HepG2 (cell line): ENCODE measurements around the gene SMYD2. TPM values are rescaled to one million over a fixed set of nuclear protein-coding genes. Genes with fewer than 3 reads are reported as not detected.

Source experiments
- ARID5B ChIP-seq: IDR thresholded peaks from 2 replicates; pipeline ENCODE4 v1.4.0; 2020; ENCODE audit warnings: mild to moderate bottlenecking, missing genetic modification reagents
- ARNTL ChIP-seq: sonication (generic); formaldehyde crosslinking; IDR thresholded peaks from 2 replicates; pipeline ENCODE4 v1.4.0; 2020; ENCODE audit warnings: mild to moderate bottlenecking, missing genetic modification reagents
- ATF1 ChIP-seq: IDR thresholded peaks from 2 replicates; pipeline ENCODE4 v1.6.1; 2016; ENCODE audit warnings: mild to moderate bottlenecking, control low read depth
- CSRNP2 ChIP-seq: sonication (generic); formaldehyde crosslinking; conservative IDR thresholded peaks from 2 replicates; pipeline ENCODE4 v1.8.0; 2022; ENCODE audit warnings: low read depth, missing genetic modification reagents
- FIP1L1 ChIP-seq: fragments of 200-400 bp; formaldehyde crosslinking; IDR thresholded peaks from 2 replicates; pipeline ENCODE4 v1.6.1; 2018; ENCODE audit warnings: low read depth, mild to moderate bottlenecking, low read length, moderate library complexity, borderline replicate concordance; ENCODE audit not compliant: insufficient read depth
- HOXA7 ChIP-seq: sonication (generic); formaldehyde crosslinking; IDR thresholded peaks from 2 replicates; pipeline ENCODE4 v1.8.1; 2022; ENCODE audit warnings: mild to moderate bottlenecking, missing genetic modification reagents, moderate library complexity
- KLF13 ChIP-seq: sonication (generic); formaldehyde crosslinking; IDR thresholded peaks from 2 replicates; pipeline ENCODE4 v1.4.0; 2020; ENCODE audit warnings: mild to moderate bottlenecking, missing genetic modification reagents
- NBN ChIP-seq: fragments of 450-650 bp; conservative IDR thresholded peaks from 2 replicates; pipeline ENCODE4 v1.6.1; 2017
- NFE2L1 ChIP-seq: sonication (generic); formaldehyde crosslinking; IDR thresholded peaks from 2 replicates; pipeline ENCODE4 v1.4.0; 2020; ENCODE audit warnings: missing genetic modification reagents, mild to moderate bottlenecking, borderline replicate concordance
- NFIB ChIP-seq: sonication (generic); formaldehyde crosslinking; IDR thresholded peaks from 2 replicates; pipeline ENCODE4 v1.9.0; 2021; ENCODE audit warnings: missing genetic modification reagents, mild to moderate bottlenecking, borderline replicate concordance
- PBX3 ChIP-seq: sonication (generic); formaldehyde crosslinking; IDR thresholded peaks from 2 replicates; pipeline ENCODE4 v1.8.1; 2023; ENCODE audit warnings: missing genetic modification reagents, inconsistent platforms, borderline replicate concordance
- PLRG1 ChIP-seq: fragments of 450-650 bp; conservative IDR thresholded peaks from 2 replicates; pipeline ENCODE4 v1.6.1; 2016
- RBAK ChIP-seq: sonication (generic); formaldehyde crosslinking; IDR thresholded peaks from 2 replicates; pipeline ENCODE4 v1.5.1; 2020; ENCODE audit warnings: mild to moderate bottlenecking, missing genetic modification reagents
- RBM22 ChIP-seq: fragments of 200-400 bp; formaldehyde crosslinking; optimal IDR thresholded peaks from 2 replicates; pipeline ENCODE3; 2017; ENCODE audit warnings: mild to moderate bottlenecking, low read length, moderate library complexity
- RCOR2 ChIP-seq: IDR thresholded peaks from 2 replicates; pipeline ENCODE4 v1.6.1; 2016; ENCODE audit warnings: missing biosample characterization, missing genetic modification reagents
- RXRB ChIP-seq: IDR thresholded peaks from 2 replicates; pipeline ENCODE4 v1.6.1; 2016; ENCODE audit warnings: borderline replicate concordance, missing genetic modification reagents, missing compliant biosample characterization
- SSRP1 ChIP-seq: IDR thresholded peaks from 2 replicates; pipeline ENCODE4 v1.6.1; 2016; ENCODE audit warnings: control low read depth
- TIGD3 ChIP-seq: sonication (generic); formaldehyde crosslinking; IDR thresholded peaks from 2 replicates; pipeline ENCODE4 v1.5.1; 2020; ENCODE audit warnings: mild to moderate bottlenecking, missing genetic modification reagents, borderline replicate concordance
- ZFP90 ChIP-seq: sonication (generic); formaldehyde crosslinking; IDR thresholded peaks from 2 replicates; pipeline ENCODE4 v1.8.0; 2022; ENCODE audit warnings: missing genetic modification reagents, mild to moderate bottlenecking, inconsistent platforms, borderline replicate concordance
- ZMAT3 ChIP-seq: sonication (generic); formaldehyde crosslinking; conservative IDR thresholded peaks from 2 replicates; pipeline ENCODE4 v1.7.0; 2021; ENCODE audit warnings: missing genetic modification reagents
- ZNF136 ChIP-seq: sonication (generic); formaldehyde crosslinking; IDR thresholded peaks from 2 replicates; pipeline ENCODE4 v1.8.1; 2022; ENCODE audit warnings: low read depth, mild to moderate bottlenecking, moderate library complexity, missing genetic modification reagents
- ZNF891 ChIP-seq: sonication (generic); formaldehyde crosslinking; IDR thresholded peaks from 2 replicates; pipeline ENCODE4 v1.5.0; 2020; ENCODE audit warnings: mild to moderate bottlenecking, missing genetic modification reagents
- polyA plus RNA-seq, 8 experiments: library from polyadenylated mRNA; depleted of rRNA in 3 of 8; stranded (reverse) in 7 of 8; unstranded in 1 of 8; fragments of >200 nt; fragmentation: Illumina TruSeq in 4 of 8; extraction: Trizol in 4 of 8; gene quantifications; 2 replicates each; pipeline versions ENCODE4 v1.2.1 to v1.2.3, GENCODE V29; 2011 to 2016; ENCODE audit warnings: low read depth in 4 of 8, missing spikeins in 1 of 8, mixed read lengths in 1 of 8; ENCODE audit not compliant: insufficient read depth in 1 of 8
- total RNA-seq, 5 experiments: library from RNA; depleted of rRNA; stranded (reverse); fragments of >200 nt; fragmentation: Illumina TruSeq; extraction: Trizol; gene quantifications; 2 replicates each; pipeline ENCODE4 v1.2.3, GENCODE V29; 2016; ENCODE audit warnings: low read depth in 1 of 5

SMYD2 gene
- total and polyA plus RNA-seq, 2 of the 13 experiments (the other 11 are each of a cell fraction or from before 2014, with no cell fraction given) = 72.7 to 139 TPM

GRCh38 chr1:214318956-214319736 lies 38.2 kb downstream of the SMYD2 start (continued):
- TF ChIP-seq CSRNP2 (CRISPR knock-in tag) (no peak), FIP1L1 (no peak), KLF13 (no peak), NFIB (no peak), RCOR2 (CRISPR knock-in tag) (no peak), HOXA7 (CRISPR knock-in tag) (no peak), ZMAT3 (no peak), ZFP90 (CRISPR knock-in tag) (no peak), RBAK (CRISPR knock-in tag) (no peak), TIGD3 (no peak), PBX3 (CRISPR knock-in tag) (no peak), RXRB (peak; percentile 51; the same call in 1 of the 2 replicates), PLRG1 (no peak), NFE2L1 (no peak), ZNF891 (CRISPR knock-in tag) (no peak), RBM22 (peak; percentile 72), SSRP1 (CRISPR knock-in tag) (no peak), ARID5B (CRISPR knock-in tag) (peak; percentile 81), ATF1 (no peak; the same call in 1 of the 2 replicates), ZNF136 (no peak), ARNTL (CRISPR knock-in tag) (no peak), NBN (no peak)
